ENCODE measurements around the gene NMB.
"Not testable (repeated sequence)": the region's sequence is repeated elsewhere in the genome, so short reads cannot be mapped to it uniquely, and the experiment has no call there.

NMB gene

DNA sequence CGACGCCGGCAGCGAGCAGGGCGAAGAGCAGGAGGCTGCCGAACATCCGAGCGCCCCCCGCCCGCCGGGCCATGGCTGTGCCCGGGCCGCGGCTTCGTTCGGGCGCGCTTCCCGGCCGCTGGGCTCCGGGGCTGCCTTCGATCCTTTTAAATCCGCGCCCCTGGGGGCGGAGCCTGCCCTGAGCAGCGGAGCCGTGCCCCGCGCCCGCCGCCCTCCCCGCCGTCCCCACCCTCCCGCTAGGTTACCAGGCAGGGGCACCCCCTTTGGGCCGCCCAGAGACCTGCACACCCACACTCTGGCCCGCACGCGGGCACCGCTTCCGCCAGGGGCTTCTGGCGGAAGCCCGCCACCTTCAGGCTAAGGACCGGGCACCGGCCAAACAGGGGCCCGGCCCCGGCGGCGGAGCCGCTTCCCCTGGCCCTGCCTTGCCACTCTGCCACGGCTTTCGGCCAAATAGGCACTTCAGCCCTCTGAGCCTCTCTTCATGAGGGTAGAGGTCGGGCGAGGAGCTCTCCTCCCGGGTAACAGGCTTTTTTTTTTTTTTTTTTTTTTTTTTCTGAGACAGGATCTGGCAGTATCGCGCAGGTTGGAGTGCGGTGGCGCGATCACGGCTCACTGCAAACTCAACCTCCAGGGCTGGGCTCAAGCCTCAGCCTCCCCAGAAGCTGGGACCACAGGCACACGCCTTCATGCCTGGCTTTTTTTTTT is at the start of gene NMB:
Gene NMB (minus strand): TSS at position 120 of the 708 bp plus-strand sequence. CDS start 47 bp downstream, at position 73.
- FAIRE-seq = no peak

DNA sequence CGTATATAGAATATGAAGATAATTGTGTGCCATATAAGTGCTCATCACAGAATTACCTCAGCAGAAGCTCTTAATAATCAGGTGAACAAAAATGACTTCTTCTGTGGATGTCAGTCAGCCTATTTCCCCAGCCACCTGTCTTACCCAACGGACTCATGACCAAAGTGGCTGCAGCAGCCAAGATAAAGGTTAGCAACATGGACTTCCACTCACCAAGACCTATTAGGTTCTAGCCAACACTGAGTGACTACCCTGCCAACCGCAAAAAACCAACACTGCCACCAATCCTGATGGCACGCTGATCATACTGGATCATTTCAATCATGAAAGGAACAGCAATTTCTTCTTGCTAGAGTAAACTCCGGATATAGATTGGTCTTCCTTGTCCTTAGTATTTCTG is 45.8 kb upstream of the NMB start:
- FAIRE-seq = no peak

GRCh38 chr15:84702961-84703482 is 45.0 kb upstream of the NMB start:
- no peak for FAIRE-seq

DNA sequence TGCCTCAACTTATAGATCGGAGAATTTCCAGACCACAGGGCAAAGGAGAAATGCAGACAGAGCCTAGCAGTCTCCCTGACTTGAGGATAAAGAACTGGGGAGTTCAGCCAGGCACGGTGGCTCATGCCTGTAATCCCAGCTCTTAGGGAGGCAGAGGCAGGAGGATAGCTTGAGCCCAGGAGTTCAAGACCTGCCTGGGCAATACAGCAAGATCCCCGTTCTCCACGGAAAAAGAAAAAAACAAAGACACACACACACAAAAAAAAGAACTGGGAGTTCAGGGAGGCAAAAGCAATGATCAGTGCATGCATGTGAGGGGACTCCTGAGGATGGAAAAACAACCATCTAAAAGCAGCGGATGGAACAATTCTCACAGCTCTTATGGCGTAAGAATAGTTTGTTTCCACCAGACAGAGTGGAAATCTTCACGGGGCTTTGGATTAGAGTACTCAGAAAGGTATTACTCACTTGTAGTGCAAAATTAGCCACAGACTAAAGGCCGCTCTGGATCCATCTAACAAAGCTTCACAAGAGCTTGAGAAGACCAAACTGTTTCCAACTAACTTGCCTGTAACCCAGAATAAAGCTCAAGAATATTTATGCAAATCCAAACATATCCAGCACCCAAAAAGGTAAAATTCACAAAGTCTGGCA is 41.7 kb upstream of the NMB start:
- no peak for FAIRE-seq

- FAIRE-seq = no peak
Measured at GRCh38 chr15:84697236-84697990, 39.4 kb upstream of the NMB start.

DNA sequence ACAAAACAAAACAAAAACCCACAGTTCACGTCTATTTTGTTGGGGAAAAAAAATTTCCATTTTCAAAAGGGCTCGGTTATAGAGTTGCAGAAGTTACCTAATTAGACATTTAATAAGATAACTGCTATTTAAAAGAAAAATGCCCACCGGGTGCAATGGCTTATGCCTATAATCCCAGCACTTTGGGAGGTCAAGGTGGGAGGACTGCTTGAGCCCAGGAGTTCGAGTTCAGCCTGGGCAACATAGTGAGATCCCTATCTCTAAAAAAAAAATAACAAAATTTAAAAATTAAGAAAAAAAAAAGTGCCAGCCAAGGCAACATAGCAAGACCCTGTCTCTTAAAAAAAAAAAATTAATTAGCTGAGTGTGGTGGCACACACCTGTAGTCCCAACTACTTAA is 38.8 kb upstream of the NMB start:
- no peak for FAIRE-seq

GRCh38 chr15:84690342-84690741 is 32.3 kb upstream of the NMB start:
- no peak for FAIRE-seq

GRCh38 chr15:84689858-84690257 is 31.9 kb upstream of the NMB start:
- no peak for FAIRE-seq

GRCh38 chr15:84686446-84686845 is 28.4 kb upstream of the NMB start:
- FAIRE-seq = not testable (repeated sequence)

GRCh38 chr15:84685304-84685703 is 27.3 kb upstream of the NMB start:
- no peak for FAIRE-seq

DNA sequence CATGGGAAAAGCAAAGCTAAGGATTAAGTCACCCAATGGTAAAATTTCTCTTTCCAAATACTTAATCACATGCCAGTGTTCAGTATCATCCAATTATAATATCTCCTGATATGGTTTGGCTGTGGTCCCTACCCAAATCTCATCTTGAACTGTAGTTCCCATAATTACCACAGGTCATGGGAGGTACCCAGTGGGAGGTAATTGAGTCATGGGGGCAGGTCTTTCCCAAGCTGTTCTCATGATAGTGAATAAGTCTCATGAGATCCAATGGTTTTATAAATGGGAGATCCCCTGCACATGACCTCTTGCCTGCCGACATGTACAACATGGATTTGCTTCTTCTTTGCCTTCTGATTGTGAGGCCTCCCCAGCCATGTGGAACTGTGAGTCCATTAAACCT is 26.1 kb upstream of the NMB start:
- no peak for FAIRE-seq

- FAIRE-seq = no peak
Measured at GRCh38 chr15:84681831-84682230, 23.8 kb upstream of the NMB start.

DNA sequence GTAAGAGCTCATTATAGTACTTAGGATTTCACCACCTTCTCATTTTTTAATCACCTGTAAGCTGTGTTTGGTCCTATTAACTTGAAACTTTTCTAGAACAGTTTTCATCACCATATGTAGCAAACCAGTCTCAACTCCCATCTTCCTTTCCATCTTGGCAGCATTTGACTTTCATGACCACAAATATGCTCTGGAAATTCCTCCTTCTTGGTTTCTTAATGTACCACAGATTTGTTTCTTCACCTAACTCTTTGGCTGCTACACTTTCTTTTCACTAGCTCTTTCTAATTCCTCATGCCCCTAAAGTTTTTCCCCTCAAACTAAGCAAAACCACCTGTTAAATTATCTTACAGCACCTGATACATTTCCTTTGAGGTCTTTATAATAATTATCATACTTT is 13.2 kb upstream of the NMB start:
- FAIRE-seq = no peak

GRCh38 chr15:84669726-84670125 is 11.7 kb upstream of the NMB start:
- no peak for FAIRE-seq

DNA sequence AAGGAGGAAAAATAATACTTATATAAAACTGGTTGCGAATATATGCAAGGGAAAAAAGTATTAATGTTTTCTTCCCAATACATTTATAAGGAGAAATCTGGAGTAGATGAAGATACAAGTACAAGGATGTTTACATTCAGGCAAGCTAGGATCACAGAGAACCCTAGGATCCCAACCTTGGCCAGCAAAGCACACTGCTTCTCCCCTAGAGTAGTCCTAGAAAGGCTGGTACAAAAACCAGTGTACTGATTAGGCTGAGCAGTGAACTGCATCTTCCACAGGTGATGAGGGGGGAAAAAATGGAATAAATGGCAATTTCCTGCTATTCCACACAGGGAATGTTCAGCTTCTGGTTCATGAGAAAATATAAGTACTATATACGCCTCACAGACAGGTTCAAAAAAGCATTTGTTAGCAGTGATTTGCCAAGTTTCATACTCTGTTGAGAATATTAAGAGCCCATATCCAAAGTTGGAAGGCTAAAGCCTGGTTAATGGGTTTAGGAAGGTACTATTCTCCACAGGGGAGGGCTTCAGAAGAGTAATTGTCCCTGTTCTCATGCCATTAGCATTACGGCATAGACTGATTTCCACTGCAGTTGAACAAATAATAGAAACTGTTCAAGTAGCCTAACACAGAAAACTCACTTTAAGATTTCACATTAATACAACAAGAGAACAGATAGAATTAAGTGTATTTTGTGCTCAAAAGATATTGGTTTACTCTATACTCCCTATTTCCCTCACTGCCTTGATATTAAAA is 10.4 kb upstream of the NMB start:
- FAIRE-seq = no peak

GRCh38 chr15:84666373-84666772 is 8.4 kb upstream of the NMB start:
- FAIRE-seq = no peak

DNA sequence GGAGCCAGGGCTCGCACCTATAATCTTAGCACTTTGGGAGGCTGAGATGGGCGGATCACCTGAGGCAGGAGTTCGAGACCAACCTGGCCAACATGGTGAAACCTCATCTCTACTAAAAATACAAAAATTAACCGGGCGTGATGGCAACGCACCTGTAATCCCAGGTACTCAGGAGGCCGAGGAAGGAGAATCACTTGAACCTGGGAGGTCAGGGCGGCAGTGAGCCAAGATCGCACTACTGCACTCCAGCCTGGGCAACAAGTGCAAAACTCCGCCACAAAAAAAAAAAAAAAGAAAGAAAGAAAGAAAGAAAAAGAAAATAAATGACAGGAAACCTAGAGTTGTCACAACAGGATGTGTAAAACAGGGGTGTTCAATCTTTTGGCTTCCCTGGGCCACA is 3.0 kb upstream of the NMB start:
- no peak for FAIRE-seq

GRCh38 chr15:84659904-84660781 is 2.1 kb upstream of the NMB start:
- FAIRE-seq = no peak

- FAIRE-seq = no peak
Measured at GRCh38 chr15:84658788-84659411, 901 bp upstream of the NMB start.

DNA sequence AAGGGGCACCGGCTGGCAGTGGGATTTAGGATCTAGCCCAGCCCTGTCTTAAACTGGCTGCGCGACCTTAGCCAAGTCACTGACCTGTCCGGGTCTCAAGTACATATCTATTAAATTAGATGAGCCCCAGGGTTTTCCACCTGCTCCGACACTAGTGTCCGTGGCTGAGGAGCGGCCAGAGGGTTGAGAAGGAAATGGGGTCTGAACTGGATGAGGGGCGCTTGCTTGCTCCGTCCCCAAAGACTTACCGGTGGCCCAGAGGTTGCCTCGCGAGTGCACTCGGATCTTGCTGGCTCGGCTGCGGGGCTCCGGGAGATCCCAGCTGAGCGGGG is 285 bp downstream of the NMB start:
- FAIRE-seq = no peak

DNA sequence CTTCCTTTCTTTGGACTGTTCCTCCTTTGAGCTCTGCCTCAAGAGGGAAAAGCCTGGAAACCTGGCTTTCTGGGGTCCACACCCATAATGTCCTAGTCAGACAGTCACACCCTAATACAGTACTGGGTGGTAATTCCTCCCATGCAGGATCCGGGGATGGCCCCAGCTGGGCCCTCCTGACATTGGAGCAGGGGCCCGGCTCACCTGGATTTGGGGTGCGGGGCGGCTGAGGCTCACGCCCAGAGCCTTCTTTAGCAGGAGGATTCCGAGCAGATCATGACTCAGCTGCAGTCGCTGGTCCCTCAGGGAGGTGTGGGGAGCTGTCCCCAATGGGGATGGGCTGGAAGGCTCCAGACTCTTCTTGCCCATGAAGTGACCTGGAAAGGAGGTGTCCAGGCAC is 1.0 kb downstream of the NMB start:
- FAIRE-seq = no peak
